Fibroblast of gingiva (primary cell): Measurements from ENCODE around the gene HSPH1.

Source experiments
- DNase-seq: peaks from one replicate; pipeline ENCODE4 v3.0.0-alpha.2; 2011; ENCODE audit warnings: low read depth

The HSPH1 gene

DNA sequence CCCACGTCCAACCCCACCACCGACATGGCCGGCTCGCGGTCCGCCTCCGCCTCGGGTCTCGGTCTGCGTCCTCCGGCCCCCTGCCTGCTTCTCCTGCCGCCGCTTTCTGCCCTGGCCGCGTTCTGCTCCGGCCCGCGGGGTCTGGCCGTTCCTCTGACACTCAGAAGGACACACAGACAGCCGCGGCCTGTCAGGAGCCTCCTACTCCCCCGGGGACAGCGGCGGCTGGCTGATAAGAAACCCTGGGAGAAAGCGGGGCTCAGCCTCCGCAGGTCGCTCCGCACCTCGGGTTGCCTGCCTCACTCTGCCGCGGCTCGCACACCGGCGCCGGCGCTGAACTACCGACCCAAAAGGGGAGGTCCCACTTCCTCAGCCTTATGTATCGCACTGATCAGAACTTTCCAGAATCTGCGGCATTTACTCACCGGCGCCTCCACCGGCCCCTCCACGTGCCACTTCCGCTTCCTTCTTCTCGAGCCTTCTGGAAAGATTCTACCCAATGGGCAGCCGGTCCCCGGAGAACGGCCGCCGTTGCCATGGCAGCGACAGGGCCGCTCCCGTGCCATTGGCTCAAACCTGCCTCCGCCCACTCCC is at the start of gene HSPH1:
Gene HSPH1 (minus strand): TSS at position 348 of the 594 bp plus-strand sequence. CDS start 322 bp downstream, at position 26.
- peak; percentile 97 for DNase-seq

- DNase-seq, result no peak
Measured at GRCh38 chr13:31209841-31210210, 48.1 kb upstream of the HSPH1 start.

DNA sequence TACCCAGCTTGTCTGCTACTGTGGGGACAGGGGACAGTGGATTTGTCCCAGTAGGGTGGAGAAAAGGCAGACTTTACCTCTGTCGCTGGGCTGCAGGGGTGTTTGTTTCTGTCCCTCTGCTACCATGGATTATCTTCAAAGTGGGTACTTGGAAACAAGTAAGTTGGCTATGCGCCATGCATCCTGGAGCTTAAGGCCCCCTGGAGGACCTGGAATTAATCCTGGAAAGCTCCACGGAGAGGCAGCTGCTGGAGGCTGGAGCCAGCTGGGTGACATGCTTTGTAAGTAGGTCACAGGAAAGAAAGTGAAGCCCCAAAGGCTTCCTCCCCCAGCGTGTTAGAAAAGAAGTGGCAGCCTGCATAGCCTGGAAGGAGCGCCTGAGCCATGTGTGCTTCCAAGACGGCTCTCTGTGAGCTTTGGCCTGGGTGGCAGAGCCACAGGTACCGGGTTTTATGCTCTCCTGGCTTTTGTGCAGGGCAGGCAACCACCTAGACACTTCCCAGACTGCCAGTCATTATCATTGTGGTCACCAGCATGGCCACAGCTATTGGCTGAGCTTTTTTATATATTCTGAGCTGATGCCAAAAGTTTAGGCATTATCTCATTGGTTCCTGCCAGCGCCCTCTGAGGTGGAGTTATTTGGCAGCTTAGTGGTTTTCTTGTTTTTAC is 47.6 kb upstream of the HSPH1 start:
- peak; percentile 32 for DNase-seq

DNA sequence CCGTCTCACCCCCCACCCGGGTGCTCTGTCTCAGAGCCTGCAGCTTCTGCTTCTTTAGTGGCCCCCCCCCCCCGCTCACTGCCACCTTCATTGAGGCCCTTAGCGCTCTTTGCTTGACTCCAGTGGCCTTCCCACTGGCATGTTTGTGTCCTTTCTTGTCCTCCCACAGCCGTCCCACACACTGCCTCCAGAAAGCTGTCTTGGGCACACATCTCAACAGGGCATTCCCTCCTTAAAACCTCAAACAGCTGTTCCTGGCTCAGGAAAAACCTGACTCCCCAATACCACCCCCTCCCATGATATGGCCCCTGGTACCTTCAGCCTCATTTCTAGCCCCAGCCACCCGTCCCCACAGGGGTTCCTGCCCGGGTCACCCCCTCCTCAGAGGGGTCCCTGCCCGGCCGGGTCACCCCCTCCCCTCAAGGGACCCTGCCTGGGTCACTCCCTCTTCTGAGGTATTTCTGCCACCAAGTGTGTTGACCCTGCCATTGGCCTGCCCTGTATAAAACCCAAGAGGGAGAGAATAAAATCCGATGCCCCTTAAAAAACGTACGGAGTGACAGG is 46.9 kb upstream of the HSPH1 start:
- DNase-seq, result no peak

DNA sequence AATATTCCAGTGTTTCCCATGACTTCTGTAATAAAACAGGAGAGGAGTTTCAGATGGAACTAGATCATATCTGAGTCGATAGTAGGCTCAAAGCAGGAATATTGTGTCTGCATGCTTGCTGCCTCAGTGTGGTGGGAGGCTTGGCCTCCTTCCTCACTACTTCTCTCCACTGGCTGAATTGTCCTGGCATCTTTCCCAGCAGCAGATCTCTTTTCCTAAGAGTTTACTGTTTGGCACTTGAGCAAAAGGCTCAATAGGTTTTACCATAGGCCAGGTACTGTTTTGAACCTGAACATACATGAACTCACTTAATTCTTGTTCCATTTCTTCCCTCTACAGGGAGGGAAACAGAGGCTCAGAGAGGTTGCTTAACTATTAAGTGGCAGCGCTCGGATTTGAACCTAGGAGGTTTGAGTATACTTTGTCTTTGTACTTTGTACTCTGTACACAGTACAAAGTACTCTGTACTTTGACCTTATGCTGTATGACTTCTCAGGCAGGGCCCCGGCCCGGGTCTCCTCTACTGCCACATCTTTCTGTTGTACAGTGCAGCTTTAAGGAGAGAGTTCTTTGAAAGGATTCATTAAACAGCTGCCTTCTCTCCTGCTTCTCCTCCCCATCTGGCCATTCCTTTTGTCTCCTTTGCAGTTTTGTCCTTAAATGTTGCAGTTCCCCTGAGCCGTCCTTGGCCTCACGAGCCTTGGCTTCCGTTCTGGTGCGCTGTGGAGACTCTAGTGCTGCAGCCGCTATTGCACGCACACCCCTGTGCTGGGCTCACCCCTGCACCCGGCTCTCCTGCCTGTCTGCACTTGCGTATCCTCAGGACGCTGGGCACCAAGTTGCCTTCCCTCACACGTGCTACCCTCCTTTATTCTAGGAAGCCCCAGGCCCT is 46.2 kb upstream of the HSPH1 start:
- DNase-seq, result peak; percentile 21

DNA sequence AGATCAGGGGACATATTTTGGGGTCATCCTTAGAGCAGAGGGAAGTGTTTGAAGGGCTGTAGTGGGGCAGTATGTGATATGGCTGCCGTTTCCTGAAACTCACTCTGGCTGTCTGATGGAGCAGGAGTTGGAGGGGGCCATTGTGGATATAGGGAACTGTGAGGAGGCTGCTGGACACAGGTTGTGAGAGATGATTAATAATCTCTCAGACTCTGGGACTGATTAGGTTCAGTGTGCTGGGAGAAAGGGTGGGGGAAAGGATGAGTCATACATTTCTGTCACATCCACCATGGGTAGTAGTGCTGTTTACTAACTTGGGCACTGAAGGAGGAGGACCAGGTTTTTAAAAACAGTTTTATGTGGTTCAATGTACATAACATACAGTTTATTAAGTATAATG is 42.9 kb upstream of the HSPH1 start:
- peak; percentile 48 for DNase-seq

GRCh38 chr13:31201341-31202031 is 39.8 kb upstream of the HSPH1 start:
- peak; percentile 44 for DNase-seq

DNA sequence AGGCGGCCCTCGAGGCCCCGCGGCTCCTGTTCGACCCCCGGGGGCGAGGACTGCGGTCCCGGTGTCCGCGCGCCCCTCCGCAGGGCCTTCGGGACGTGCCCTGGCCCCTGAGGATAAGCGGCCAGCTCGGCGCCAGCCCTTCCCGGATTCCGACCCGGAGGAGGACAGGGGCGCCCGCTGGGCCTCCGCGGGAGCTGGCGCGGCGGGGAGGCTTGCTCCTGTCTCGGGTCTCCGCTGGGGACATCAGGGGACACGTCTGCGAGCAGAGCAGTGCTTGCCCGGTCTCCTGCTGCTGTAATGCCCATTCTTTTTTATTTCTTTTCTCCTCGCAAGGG is 38.9 kb upstream of the HSPH1 start:
- peak; percentile 14 for DNase-seq

GRCh38 chr13:31199849-31200636 is 38.3 kb upstream of the HSPH1 start, which contains the start of gene B3GLCT:
Gene B3GLCT (plus strand): TSS chr13:31199975. CDS start chr13:31200085, 110 bp downstream.
- DNase-seq, result peak; percentile 70

DNA sequence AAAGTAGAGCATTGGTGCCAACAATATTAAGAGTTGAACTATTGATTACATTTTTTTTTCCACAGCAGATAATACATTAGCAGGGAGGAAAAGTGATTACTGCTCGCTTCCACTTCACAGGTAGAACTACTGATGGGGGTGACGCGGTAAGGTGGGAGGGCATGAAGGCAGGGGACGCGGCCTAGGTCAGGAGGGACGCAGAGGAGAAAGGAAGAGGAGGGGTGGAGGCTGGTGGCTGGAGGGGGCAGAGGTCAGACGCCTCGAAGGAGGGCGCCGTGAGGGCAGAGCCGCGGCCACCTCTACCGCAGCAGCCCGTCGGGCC is 37.8 kb upstream of the HSPH1 start:
- DNase-seq, result no peak

GRCh38 chr13:31198519-31198918 is 36.8 kb upstream of the HSPH1 start:
- no peak for DNase-seq

DNA sequence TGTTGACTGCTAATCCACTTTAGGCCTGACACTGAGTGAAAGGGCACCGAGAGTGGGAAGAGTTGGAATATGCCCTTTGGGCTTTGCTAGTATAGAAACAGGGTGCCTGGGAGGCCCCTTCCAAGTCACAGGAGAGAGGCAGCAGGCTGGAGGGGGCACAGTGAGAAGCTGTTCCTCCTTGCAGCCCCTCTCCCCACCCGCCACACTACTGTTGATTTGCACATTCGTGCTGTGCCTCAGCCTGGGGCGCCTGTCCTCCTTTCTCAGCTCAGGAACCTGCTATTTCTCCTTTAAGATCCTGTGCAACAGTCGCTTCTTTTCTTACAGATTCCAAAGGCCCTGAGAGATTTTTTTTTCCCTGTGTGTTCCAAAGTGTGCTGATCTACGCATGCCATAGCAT is 35.3 kb upstream of the HSPH1 start:
- DNase-seq, result no peak

DNA sequence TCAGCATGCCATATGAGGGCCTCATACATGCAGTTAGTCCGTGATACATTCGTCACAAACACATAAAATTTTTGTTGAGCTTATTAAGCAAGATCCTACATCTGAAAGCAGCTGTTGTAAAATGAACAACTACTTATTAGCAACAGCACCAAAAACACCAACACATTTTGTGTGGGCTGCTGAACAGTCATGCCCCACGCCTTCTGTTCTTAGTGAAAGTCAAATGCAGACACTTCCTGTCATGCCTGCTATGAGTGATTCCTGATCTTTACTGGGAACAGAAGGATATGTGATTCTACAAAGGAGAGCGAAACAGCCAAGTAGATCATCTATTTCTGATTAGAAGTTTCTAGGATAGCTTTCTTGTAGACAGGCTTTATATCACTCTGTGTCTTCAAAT is 33.9 kb upstream of the HSPH1 start:
- DNase-seq, result no peak

GRCh38 chr13:31192306-31192705 is 30.6 kb upstream of the HSPH1 start:
- DNase-seq, result peak; percentile 46

GRCh38 chr13:31191748-31192147 is 30.0 kb upstream of the HSPH1 start:
- no peak for DNase-seq

- no peak for DNase-seq
Measured at GRCh38 chr13:31184981-31185645, 23.4 kb upstream of the HSPH1 start.

DNA sequence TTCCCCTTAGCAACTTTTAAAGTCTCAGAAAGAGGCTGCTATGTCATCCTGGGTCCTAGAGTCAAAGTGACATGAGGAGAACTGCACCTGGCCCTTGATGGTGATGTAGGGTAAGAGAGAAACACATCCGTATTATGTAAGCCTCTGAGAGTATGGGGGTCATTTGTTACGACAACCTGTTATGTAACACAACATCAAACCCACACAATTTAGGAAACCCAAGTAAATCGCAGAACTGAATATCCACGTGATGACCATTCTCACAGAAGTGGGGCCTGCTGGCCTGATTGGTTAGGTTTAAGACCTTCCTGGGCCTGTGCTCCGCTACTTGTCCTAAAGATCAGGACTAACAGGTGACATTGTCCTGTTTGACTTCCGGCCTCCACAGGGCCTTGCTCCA is 22.7 kb upstream of the HSPH1 start:
- DNase-seq, result no peak

DNA sequence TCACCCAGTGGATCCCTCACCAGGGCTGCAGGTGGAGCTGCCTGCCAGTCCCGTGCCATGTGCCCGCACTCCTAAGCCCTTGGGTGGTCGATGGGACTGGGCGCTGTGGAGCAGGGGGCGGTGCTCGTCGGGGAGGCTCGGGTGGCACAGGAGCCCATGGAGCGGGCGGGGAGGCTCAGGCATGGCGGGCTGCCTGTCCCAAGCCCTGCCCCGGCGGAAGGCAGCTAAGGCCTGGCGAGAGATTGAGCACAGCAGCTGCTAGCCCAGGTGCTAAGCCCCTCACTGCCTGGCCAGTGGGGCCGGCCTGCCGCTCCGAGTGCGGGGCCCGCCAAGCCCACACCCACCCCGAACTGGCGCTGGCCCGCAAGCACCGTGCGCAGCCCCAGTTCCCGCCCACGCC is 21.3 kb upstream of the HSPH1 start:
- no peak for DNase-seq

DNA sequence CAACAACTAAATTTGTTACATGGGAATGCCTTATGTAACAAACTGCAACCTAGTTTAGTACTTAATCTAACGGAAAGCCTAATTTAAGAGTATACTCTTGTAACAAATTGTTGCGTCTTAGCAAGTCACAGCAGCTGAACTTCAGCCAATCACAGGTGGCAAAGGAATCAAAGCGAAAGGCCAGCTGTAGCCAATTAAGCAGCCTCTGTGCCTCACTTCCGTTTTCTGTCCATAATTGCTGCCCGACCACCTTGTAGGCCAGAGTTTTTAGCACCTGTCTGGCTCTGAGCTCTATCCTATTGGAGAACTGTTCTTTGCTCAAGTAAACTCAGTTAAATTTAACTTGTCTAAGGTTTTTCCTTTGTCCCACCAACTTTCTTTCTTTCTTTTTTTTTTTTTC is 18.1 kb upstream of the HSPH1 start:
- DNase-seq, result no peak

GRCh38 chr13:31179241-31179640 is 17.5 kb upstream of the HSPH1 start:
- no peak for DNase-seq
